Measurements from ENCODE around the gene RETSAT. TPM values are rescaled to one million over a fixed set of nuclear protein-coding genes. Genes with fewer than 3 reads are reported as not detected.

The RETSAT gene
- total and polyA plus RNA-seq, 2 of the 13 experiments (the other 11 are each of a cell fraction or from before 2014, with no cell fraction given), result 46.7 to 61.0 TPM

GRCh38 chr2:85308896-85309555, 45.3 kb downstream of the RETSAT start (continued):
- TF ChIP-seq RAD21 (CRISPR knock-in tag; IDR thresholded peaks at IDR 0.05) (0 out of 2 replicates have a peak, but pooled peaks have one; percentile 21), ZNF800 (CRISPR knock-in tag; IDR thresholded peaks at IDR 0.05) (no peak), RBM39 (IDR thresholded peaks at IDR 0.05; ENCODE audit: low read depth, low read length, poor library complexity, severe bottlenecking) (peak; percentile 68), ZNF296 (CRISPR knock-in tag; conservative IDR thresholded peaks at IDR 0.05) (no peak), RFXAP (CRISPR knock-in tag; IDR thresholded peaks at IDR 0.05; ENCODE audit: borderline replicate concordance) (no peak), ZMYM4 (CRISPR knock-in tag; IDR thresholded peaks at IDR 0.05) (0 out of 2 replicates have a peak, but pooled peaks have one; percentile 31), GPN1 (CRISPR knock-in tag; IDR thresholded peaks at IDR 0.05; ENCODE audit: borderline replicate concordance) (no peak), SATB2 (CRISPR knock-in tag; IDR thresholded peaks at IDR 0.05) (no peak), NCOR1 (IDR thresholded peaks at IDR 0.05; ENCODE audit: borderline replicate concordance, low read length) (peak; percentile 43; the same call in 1 of the 2 replicates), MYC (CRISPR knock-in tag; IDR thresholded peaks at IDR 0.05; ENCODE audit: borderline replicate concordance) (peak; percentile 68; the same call in 1 of the 2 replicates), FIP1L1 (IDR thresholded peaks at IDR 0.05; ENCODE audit: borderline replicate concordance, insufficient read depth, low read depth, low read length) (no peak), ZNF142 (CRISPR knock-in tag; IDR thresholded peaks at IDR 0.05) (no peak), HDAC6 (IDR thresholded peaks at IDR 0.05; ENCODE audit: low read depth, low read length) (no peak), ZNF275 (CRISPR knock-in tag; IDR thresholded peaks at IDR 0.05; ENCODE audit: borderline replicate concordance) (no peak), MXD1 (CRISPR knock-in tag; IDR thresholded peaks at IDR 0.05) (peak; percentile 56; the same call in 1 of the 2 replicates), E2F1 (CRISPR knock-in tag; IDR thresholded peaks at IDR 0.05) (no peak), IRF2 (CRISPR knock-in tag; IDR thresholded peaks at IDR 0.05) (peak; percentile 29; the same call in 1 of the 2 replicates), MZF1 (CRISPR knock-in tag; IDR thresholded peaks at IDR 0.05; ENCODE audit: borderline replicate concordance) (no peak)

All from HepG2 (cell line).